ENCODE measurements around the gene APOBEC3B. TPM values are rescaled to one million over a fixed set of nuclear protein-coding genes. Genes with fewer than 3 reads are reported as not detected.

APOBEC3B gene
- total and polyA plus RNA-seq, 9 donors: 0.43 to 1.9 (median 1.1) TPM; not detected in 1

DNA sequence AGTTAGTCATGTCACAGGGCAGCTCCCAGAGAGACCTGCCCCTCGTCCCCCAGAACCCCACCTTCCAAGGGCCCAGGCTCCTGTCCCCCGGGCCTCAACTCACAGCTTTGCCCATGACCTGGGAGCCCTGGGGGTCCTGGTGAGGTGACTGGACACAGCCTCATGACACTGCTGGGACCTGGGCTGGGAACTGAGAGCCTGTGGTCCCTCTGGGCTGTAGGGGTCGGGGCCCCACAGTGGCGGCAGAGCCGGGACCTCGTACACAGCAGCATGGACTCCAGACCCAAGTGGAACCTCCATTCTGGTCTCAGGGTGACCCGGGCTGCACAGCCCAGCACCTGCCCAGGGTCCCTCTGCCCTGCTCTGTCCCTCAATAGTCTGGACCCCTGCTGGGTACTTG is 17.8 kb upstream of the APOBEC3B start:
- intact Hi-C loops (cut with DNase I): no loop called here
- Histone ChIP-seq H3K27me3 (no peaks in the 10 kb centered on the region), H3K36me3 (no peaks in the 10 kb centered on the region), H3K4me1 (ENCODE audit: insufficient read depth) (no peaks in the 10 kb centered on the region), H3K27ac (no peak overlapping the region), H3K4me3 (no peak overlapping the region), H3K9me3 (no peaks in the 10 kb centered on the region)
- no peak for TF ChIP-seq POLR2A (IDR thresholded peaks at IDR 0.05)
- TF ChIP-seq, protein P1, sequence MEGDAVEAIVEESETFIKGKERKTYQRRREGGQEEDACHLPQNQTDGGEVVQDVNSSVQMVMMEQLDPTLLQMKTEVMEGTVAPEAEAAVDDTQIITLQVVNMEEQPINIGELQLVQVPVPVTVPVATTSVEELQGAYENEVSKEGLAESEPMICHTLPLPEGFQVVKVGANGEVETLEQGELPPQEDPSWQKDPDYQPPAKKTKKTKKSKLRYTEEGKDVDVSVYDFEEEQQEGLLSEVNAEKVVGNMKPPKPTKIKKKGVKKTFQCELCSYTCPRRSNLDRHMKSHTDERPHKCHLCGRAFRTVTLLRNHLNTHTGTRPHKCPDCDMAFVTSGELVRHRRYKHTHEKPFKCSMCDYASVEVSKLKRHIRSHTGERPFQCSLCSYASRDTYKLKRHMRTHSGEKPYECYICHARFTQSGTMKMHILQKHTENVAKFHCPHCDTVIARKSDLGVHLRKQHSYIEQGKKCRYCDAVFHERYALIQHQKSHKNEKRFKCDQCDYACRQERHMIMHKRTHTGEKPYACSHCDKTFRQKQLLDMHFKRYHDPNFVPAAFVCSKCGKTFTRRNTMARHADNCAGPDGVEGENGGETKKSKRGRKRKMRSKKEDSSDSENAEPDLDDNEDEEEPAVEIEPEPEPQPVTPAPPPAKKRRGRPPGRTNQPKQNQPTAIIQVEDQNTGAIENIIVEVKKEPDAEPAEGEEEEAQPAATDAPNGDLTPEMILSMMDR (IDR thresholded peaks at IDR 0.05): no peak
- TF ChIP-seq EP300 (IDR thresholded peaks at IDR 0.05): no peak
- WGBS, 3 donors: 75 to 84% methylated on average over 7 of the region's 7 CpGs; no CpG with 5 or more reads in 1 of the 3 donors
- DNase-seq: no peak

DNA sequence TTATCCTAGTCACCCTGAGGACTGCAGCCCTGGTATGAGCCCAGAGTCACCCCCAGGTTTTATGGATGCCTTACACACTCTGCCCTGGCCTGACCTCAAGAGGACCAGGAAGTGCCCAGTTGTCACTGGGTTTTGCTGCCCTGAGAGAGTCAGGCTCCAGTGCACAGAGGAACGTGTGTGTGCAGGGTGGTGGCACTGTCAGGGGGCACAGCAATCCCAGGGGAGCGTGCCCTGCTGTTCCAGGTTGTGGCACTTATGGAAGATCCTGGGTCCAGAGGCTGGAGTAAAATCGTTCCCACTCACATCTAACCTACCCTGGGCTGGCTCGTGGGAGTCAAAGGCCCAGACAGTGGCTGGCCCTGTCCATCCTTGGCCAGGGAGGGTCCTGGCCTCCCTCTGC is 17.2 kb upstream of the APOBEC3B start:
- H3K27me3 ChIP-seq: no peaks in the 10 kb centered on the region
- H3K36me3 ChIP-seq: no peaks in the 10 kb centered on the region
- H3K9me3 ChIP-seq: no peaks in the 10 kb centered on the region
- H3K4me1 ChIP-seq (ENCODE audit: insufficient read depth): no peaks in the 10 kb centered on the region
- no peak overlapping the region for H3K27ac ChIP-seq
- no peak overlapping the region for H3K4me3 ChIP-seq
- DNase-seq: no peak
- no peak for TF ChIP-seq EP300 (IDR thresholded peaks at IDR 0.05)
- TF ChIP-seq, protein P1 (IDR thresholded peaks at IDR 0.05): no peak
- no peak for TF ChIP-seq POLR2A (IDR thresholded peaks at IDR 0.05)
- 68 to 79% methylated on average over 4 of the region's 4 CpGs; no CpG with 5 or more reads in 1 of the 3 donors for WGBS, 3 donors
- intact Hi-C loops (cut with DNase I): no loop called here

DNA sequence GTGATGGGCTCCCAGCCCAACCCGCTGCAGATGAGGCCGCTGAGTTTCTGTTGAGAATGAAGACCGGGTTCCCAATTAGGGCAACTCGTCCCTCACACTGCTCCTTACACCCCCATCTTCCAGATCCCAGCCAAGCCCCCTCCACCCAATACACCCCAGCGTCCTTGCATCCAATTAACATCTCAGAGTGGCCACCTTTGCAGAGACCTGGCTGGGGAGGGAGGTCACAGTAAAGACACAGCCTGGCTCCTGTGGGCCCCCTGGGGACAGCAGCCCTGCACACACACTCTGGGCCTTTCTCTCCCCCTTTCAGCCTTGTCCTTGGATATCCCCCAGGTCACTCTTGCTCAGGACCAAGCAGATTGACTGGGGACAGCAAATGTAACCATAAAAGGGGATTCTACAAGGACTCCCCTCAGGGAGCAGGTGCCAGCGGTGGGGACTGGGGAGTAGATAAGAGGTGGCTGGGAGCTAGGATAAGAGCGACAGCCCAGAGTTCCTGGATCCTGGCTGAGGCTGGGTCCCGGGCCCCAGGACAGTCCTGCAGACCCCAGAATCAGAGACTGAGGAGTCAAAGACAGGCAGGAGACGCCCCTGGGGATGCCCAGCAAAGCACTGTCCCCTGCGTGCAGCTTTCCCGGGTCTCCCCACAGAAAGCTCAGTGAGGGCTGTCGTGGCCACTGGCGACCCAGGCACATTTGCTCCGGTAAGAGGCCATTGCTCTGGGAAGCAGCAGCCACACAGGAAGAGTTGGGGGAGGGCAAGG is 16.4 kb upstream of the APOBEC3B start:
- no peak overlapping the region for H3K4me3 ChIP-seq
- H3K27me3 ChIP-seq: no peaks in the 10 kb centered on the region
- H3K36me3 ChIP-seq: no peaks in the 10 kb centered on the region
- intact Hi-C loops (cut with DNase I): no loop called here
- no peak for DNase-seq
- no peaks in the 10 kb centered on the region for H3K9me3 ChIP-seq
- WGBS, 3 donors: 81 to 83% methylated on average over 14 of the region's 14 CpGs; no CpG with 5 or more reads in 1 of the 3 donors
- TF ChIP-seq POLR2A (IDR thresholded peaks at IDR 0.05) (no peak), EP300 (IDR thresholded peaks at IDR 0.05) (no peak)
- TF ChIP-seq, protein P1 (IDR thresholded peaks at IDR 0.05): no peak
- H3K27ac ChIP-seq: no peak overlapping the region
- no peaks in the 10 kb centered on the region for H3K4me1 ChIP-seq (ENCODE audit: insufficient read depth)

DNA sequence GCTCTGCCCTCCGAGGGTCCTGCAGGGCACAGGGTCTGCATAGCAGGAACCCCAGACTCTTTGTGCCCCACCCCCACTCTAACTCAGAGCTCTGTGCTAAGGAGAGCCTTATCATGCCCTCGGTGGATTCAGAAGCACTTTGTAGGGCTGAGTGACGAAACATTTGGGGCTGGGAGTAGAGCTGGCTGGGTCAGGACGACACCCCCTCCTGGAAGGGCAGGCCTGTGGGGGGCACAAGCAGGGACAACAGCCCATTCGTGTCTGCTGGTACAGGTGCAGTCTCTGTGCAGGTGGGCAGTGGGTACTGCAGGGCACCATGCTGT is 15.8 kb upstream of the APOBEC3B start:
- DNase-seq: no peak
- no peaks in the 10 kb centered on the region for H3K4me1 ChIP-seq (ENCODE audit: insufficient read depth)
- H3K9me3 ChIP-seq: no peaks in the 10 kb centered on the region
- intact Hi-C loops (cut with DNase I): no loop called here
- 55 to 59% methylated on average over 5 of the region's 5 CpGs; no CpG with 5 or more reads in 1 of the 3 donors for WGBS, 3 donors
- H3K36me3 ChIP-seq: no peaks in the 10 kb centered on the region
- no peak overlapping the region for H3K4me3 ChIP-seq
- TF ChIP-seq, protein P1 (IDR thresholded peaks at IDR 0.05): no peak
- no peaks in the 10 kb centered on the region for H3K27me3 ChIP-seq
- H3K27ac ChIP-seq: no peak overlapping the region
